SK-N-SH (cell line): Measurements from ENCODE around the gene LY6G5C. TPM values are rescaled to one million over a fixed set of nuclear protein-coding genes. Genes with fewer than 3 reads are reported as not detected.

ENCODE experiments used
- CTCF ChIA-PET: fragments of 300-600, 350-600 bp; formaldehyde crosslinking; extraction: SDS; loops from one replicate; lab custom pipeline; 2021; lab: Yijun Ruan, JAX
- POLR2A ChIA-PET: fragments of 350-600 bp; sonication (Branson Sonifier 250); formaldehyde crosslinking; extraction: SDS; loops from one replicate; lab custom pipeline; 2020; ENCODE audit warnings: antibody characterized with exemption, inconsistent platforms; lab: Yijun Ruan, JAX
- DNase-seq: peaks from one replicate; pipeline ENCODE4 v3.0.0; 2012
- H2AFZ ChIP-seq: fragments of 200-600 bp; sonication (generic); 2 replicates; pipeline ENCODE4 v1.8.1; 2016; ENCODE audit warnings: antibody characterized with exemption, mild to moderate bottlenecking, low read depth
- H3F3A ChIP-seq: fragments of 200-600 bp; sonication (generic); replicated peaks from 2 replicates; pipeline ENCODE3; 2016; ENCODE audit warnings: antibody characterized with exemption, mild to moderate bottlenecking; ENCODE audit not compliant: insufficient read depth
- H3K27ac ChIP-seq, 2 experiments: fragments of 200-500 bp in 1 of 2; fragments of 200-600 bp in 1 of 2; sonication (Bioruptor generic) in 1 of 2; sonication (generic), shearing (Covaris generic) in 1 of 2; 2 replicates each; pipeline versions ENCODE4 v1.5.1 to v1.6.1; 2014 to 2016; ENCODE audit warnings: low read depth in 2 of 2, inconsistent platforms in 1 of 2, low read length in 1 of 2, mild to moderate bottlenecking in 1 of 2, mixed read lengths in 1 of 2
- H3K27me3 ChIP-seq: fragments of 200-600 bp; sonication (generic), shearing (Covaris generic); 2 replicates; pipeline ENCODE4 v1.6.1; 2016; ENCODE audit warnings: mixed run types; ENCODE audit not compliant: insufficient read depth
- H3K36me3 ChIP-seq, 2 experiments: fragments of 200-500 bp in 1 of 2; fragments of 200-600 bp in 1 of 2; sonication (Bioruptor generic) in 1 of 2; sonication (generic) in 1 of 2; replicated peaks in 1 of 2; 2 replicates each; pipeline versions ENCODE3 to v1.5.1; 2014 to 2016; ENCODE audit warnings: low read length in 1 of 2, mild to moderate bottlenecking in 1 of 2; ENCODE audit not compliant: insufficient read depth in 2 of 2, control insufficient read depth in 1 of 2
- H3K4me1 ChIP-seq, 2 experiments: fragments of 200-500 bp in 1 of 2; fragments of 200-600 bp in 1 of 2; sonication (Bioruptor generic) in 1 of 2; sonication (generic), shearing (Covaris generic) in 1 of 2; 2 replicates each; pipeline versions ENCODE4 v1.5.1 to v1.6.1; 2014 to 2016; ENCODE audit warnings: low read depth in 1 of 2, low read length in 1 of 2, mixed run types in 1 of 2; ENCODE audit not compliant: insufficient read depth in 2 of 2, control insufficient read depth in 1 of 2
- H3K4me2 ChIP-seq: fragments of 200-600 bp; sonication (generic), shearing (Covaris generic); 2 replicates; pipeline ENCODE4 v1.6.1; 2017; ENCODE audit warnings: mixed run types
- H3K4me3 ChIP-seq, 2 experiments: fragments of 200-500 bp in 1 of 2; fragments of 200-600 bp in 1 of 2; sonication (Bioruptor generic) in 1 of 2; sonication (generic), shearing (Covaris generic) in 1 of 2; 2 replicates each; pipeline versions ENCODE4 v1.5.1 to v1.8.1; 2014 to 2016; ENCODE audit warnings: low read depth in 2 of 2, inconsistent platforms in 1 of 2, low read length in 1 of 2, mild to moderate bottlenecking in 1 of 2, mixed read lengths in 1 of 2, moderate library complexity in 1 of 2
- H3K79me2 ChIP-seq: fragments of 200-600 bp; sonication (generic); 2 replicates; pipeline ENCODE4 v1.8.1; 2017; ENCODE audit warnings: mild to moderate bottlenecking; ENCODE audit not compliant: insufficient read depth
- H3K9ac ChIP-seq: fragments of 200-600 bp; sonication (generic); 2 replicates; pipeline ENCODE4 v1.6.1; 2017; ENCODE audit warnings: mixed run types
- H3K9me2 ChIP-seq: fragments of 200-600 bp; sonication (generic); 2 replicates; pipeline ENCODE4 v1.6.1; 2017; ENCODE audit warnings: mixed run types
- H3K9me3 ChIP-seq: fragments of 200-600 bp; sonication (generic); 2 replicates; pipeline ENCODE4 v1.6.1; 2017; ENCODE audit warnings: mixed run types, mild to moderate bottlenecking, moderate library complexity
- H4K20me1 ChIP-seq: fragments of 200-600 bp; sonication (generic); 2 replicates; pipeline ENCODE4 v1.6.1; 2017; ENCODE audit warnings: mild to moderate bottlenecking, mixed run types; ENCODE audit not compliant: insufficient read depth
- FOSL2 ChIP-seq: IDR thresholded peaks from 2 replicates; pipeline ENCODE4 v1.4.0; 2012; ENCODE audit warnings: low read depth, mild to moderate bottlenecking, moderate library complexity, borderline replicate concordance
- FOXJ3 ChIP-seq: sonication (generic); formaldehyde crosslinking; IDR thresholded peaks from 2 replicates; pipeline ENCODE4 v1.5.1; 2020; ENCODE audit warnings: mild to moderate bottlenecking, missing genetic modification reagents
- GATA2 ChIP-seq: sonication (generic); formaldehyde crosslinking; IDR thresholded peaks from 2 replicates; pipeline ENCODE4 v1.5.0; 2020; ENCODE audit warnings: mild to moderate bottlenecking, missing genetic modification reagents
- JUND ChIP-seq: IDR thresholded peaks from 2 replicates; pipeline ENCODE4 v1.4.0; 2012
- MEF2A ChIP-seq: IDR thresholded peaks from 2 replicates; pipeline ENCODE4 v1.4.0; 2012; ENCODE audit warnings: low read depth, borderline replicate concordance
- MXI1 ChIP-seq: IDR thresholded peaks from 2 replicates; pipeline ENCODE4 v1.6.1; 2012; ENCODE audit warnings: mild to moderate bottlenecking, low read depth, low read length, improper control_type of control experiment
- NFIC ChIP-seq: IDR thresholded peaks from 2 replicates; pipeline ENCODE4 v1.4.0; 2012; ENCODE audit warnings: borderline replicate concordance
- NRF1 ChIP-seq: IDR thresholded peaks from 2 replicates; pipeline ENCODE4 v1.6.1; 2012; ENCODE audit warnings: low read depth, mild to moderate bottlenecking, low read length
- POLR2AphosphoS5 ChIP-seq: IDR thresholded peaks from 2 replicates; pipeline ENCODE4 v1.6.1; 2012; ENCODE audit warnings: low read depth, low read length
- RCOR1 ChIP-seq: fragments of 150-350 bp; IDR thresholded peaks from 2 replicates; pipeline ENCODE4 v1.6.1; 2017; ENCODE audit warnings: antibody characterized with exemption, low read length
- RFX5 ChIP-seq: IDR thresholded peaks from 2 replicates; pipeline ENCODE4 v1.6.1; 2012; ENCODE audit warnings: mild to moderate bottlenecking, improper control_type of control experiment, low read length
- SIN3A ChIP-seq: IDR thresholded peaks from 2 replicates; pipeline ENCODE4 v1.6.1; 2012; ENCODE audit warnings: low read depth, mild to moderate bottlenecking, low read length, moderate library complexity, borderline replicate concordance
- SMC3 ChIP-seq: IDR thresholded peaks from 2 replicates; pipeline ENCODE4 v1.6.1; 2012; ENCODE audit warnings: low read depth, low read length, improper control_type of control experiment
- TEAD4 ChIP-seq: IDR thresholded peaks from 2 replicates; pipeline ENCODE4 v1.4.0; 2012; ENCODE audit warnings: mild to moderate bottlenecking, borderline replicate concordance; ENCODE audit not compliant: insufficient read depth
- YY1 ChIP-seq: IDR thresholded peaks from 2 replicates; pipeline ENCODE4 v1.4.0; 2012; ENCODE audit warnings: low read depth, mild to moderate bottlenecking
- WGBS: methylation state at CpG from one replicate; pipeline ENCODE4 v1.1.6; 2017; ENCODE audit warnings: low lambda C conversion rate; 5-methylcytosine and 5-hydroxymethylcytosine counted together
- polyA plus RNA-seq, 3 experiments: library from polyadenylated mRNA; depleted of rRNA; stranded (reverse); fragments of >200 nt; gene quantifications; 2 replicates each; pipeline ENCODE4 v1.2.3, GENCODE V29; 2012
- TF ChIP-seq, protein P1 (sequence below): IDR thresholded peaks from 2 replicates; pipeline ENCODE4 v1.4.0; 2012; ENCODE audit warnings: low read depth
- TF ChIP-seq, protein P2 (sequence below): IDR thresholded peaks from 2 replicates; pipeline ENCODE4 v1.4.0; 2012; ENCODE audit warnings: low read depth, borderline replicate concordance
- TF ChIP-seq, protein P3 (sequence below): IDR thresholded peaks from 2 replicates; pipeline ENCODE4; 2012
- TF ChIP-seq, protein P4 (sequence below): IDR thresholded peaks from 2 replicates; pipeline ENCODE4 v1.6.1; 2012; ENCODE audit warnings: mild to moderate bottlenecking, low read depth, low read length, moderate library complexity
- TF ChIP-seq, protein P5 (sequence below): fragments of 150-350 bp; IDR thresholded peaks from 2 replicates; pipeline ENCODE4 v1.6.1; 2016; ENCODE audit warnings: mild to moderate bottlenecking, low read depth, low read length

LY6G5C gene
- polyA plus RNA-seq, 1 of the 3 experiments (the other 2 are of a cell fraction): 1.1 TPM

DNA sequence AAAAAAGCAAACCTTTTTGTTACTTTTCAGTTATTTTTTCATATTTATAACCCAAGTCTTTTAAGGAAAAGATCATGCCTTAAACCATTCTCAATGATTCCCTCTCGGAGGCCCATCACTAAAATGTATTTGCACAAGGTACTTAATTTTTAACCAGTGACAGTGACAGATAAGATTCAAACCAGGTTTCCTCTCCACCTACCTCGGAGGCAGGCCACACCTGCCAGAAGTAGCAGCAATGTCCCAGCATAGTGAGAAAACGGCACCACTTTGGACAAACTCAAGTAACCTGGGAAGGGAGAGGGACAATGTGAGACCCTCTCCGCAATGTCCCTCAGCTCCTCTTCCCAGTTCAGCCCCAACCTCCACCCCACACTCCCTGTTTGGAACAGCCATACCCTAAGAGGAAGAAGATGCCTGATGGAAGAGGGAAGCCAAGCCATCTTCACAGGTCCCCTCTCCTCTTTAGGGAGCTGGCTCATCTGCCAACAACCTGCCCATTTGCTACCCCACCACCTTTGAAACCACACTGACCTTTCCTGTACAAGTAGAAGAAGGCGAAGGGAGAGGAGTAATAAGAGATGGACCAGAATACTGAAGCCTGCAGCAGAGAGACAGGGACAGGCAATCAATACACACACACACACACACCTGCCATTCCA lies 20.0 kb upstream of the LY6G5C start:
- H3K27ac ChIP-seq: no peak overlapping the region
- 84% methylated on average over 5 of the region's 5 CpGs for WGBS
- peak overlapping the region; percentile 97 for H3K4me2 ChIP-seq
- DNase-seq: no peak
- TF ChIP-seq TEAD4 (no peak), NRF1 (no peak), FOXJ3 (CRISPR knock-in tag) (no peak), FOSL2 (no peak), GATA2 (no peak), SMC3 (no peak), MXI1 (no peak), POLR2AphosphoS5 (no peak), SIN3A (no peak), NFIC (no peak), MEF2A (no peak), RFX5 (no peak), JUND (no peak), RCOR1 (no peak), YY1 (no peak)
- TF ChIP-seq, protein P1, sequence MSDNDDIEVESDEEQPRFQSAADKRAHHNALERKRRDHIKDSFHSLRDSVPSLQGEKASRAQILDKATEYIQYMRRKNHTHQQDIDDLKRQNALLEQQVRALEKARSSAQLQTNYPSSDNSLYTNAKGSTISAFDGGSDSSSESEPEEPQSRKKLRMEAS: no peak
- TF ChIP-seq, protein P2, sequence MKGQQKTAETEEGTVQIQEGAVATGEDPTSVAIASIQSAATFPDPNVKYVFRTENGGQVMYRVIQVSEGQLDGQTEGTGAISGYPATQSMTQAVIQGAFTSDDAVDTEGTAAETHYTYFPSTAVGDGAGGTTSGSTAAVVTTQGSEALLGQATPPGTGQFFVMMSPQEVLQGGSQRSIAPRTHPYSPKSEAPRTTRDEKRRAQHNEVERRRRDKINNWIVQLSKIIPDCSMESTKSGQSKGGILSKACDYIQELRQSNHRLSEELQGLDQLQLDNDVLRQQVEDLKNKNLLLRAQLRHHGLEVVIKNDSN: no peak
- TF ChIP-seq, protein P3, sequence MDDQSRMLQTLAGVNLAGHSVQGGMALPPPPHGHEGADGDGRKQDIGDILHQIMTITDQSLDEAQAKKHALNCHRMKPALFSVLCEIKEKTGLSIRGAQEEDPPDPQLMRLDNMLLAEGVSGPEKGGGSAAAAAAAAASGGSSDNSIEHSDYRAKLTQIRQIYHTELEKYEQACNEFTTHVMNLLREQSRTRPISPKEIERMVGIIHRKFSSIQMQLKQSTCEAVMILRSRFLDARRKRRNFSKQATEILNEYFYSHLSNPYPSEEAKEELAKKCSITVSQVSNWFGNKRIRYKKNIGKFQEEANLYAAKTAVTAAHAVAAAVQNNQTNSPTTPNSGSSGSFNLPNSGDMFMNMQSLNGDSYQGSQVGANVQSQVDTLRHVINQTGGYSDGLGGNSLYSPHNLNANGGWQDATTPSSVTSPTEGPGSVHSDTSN: no peak
- TF ChIP-seq, protein P4, sequence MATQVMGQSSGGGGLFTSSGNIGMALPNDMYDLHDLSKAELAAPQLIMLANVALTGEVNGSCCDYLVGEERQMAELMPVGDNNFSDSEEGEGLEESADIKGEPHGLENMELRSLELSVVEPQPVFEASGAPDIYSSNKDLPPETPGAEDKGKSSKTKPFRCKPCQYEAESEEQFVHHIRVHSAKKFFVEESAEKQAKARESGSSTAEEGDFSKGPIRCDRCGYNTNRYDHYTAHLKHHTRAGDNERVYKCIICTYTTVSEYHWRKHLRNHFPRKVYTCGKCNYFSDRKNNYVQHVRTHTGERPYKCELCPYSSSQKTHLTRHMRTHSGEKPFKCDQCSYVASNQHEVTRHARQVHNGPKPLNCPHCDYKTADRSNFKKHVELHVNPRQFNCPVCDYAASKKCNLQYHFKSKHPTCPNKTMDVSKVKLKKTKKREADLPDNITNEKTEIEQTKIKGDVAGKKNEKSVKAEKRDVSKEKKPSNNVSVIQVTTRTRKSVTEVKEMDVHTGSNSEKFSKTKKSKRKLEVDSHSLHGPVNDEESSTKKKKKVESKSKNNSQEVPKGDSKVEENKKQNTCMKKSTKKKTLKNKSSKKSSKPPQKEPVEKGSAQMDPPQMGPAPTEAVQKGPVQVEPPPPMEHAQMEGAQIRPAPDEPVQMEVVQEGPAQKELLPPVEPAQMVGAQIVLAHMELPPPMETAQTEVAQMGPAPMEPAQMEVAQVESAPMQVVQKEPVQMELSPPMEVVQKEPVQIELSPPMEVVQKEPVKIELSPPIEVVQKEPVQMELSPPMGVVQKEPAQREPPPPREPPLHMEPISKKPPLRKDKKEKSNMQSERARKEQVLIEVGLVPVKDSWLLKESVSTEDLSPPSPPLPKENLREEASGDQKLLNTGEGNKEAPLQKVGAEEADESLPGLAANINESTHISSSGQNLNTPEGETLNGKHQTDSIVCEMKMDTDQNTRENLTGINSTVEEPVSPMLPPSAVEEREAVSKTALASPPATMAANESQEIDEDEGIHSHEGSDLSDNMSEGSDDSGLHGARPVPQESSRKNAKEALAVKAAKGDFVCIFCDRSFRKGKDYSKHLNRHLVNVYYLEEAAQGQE: no peak
- TF ChIP-seq, protein P5, sequence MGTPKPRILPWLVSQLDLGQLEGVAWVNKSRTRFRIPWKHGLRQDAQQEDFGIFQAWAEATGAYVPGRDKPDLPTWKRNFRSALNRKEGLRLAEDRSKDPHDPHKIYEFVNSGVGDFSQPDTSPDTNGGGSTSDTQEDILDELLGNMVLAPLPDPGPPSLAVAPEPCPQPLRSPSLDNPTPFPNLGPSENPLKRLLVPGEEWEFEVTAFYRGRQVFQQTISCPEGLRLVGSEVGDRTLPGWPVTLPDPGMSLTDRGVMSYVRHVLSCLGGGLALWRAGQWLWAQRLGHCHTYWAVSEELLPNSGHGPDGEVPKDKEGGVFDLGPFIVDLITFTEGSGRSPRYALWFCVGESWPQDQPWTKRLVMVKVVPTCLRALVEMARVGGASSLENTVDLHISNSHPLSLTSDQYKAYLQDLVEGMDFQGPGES: no peak
- TF ChIP-seq, all 33 proteins: peak for 0
- Histone ChIP-seq H3K4me3 (0 out of 4 replicates have a peak overlapping the region, but pooled peaks of 1 of the 2 experiments have one; percentile 6), H3K9me3 (no peaks in the 10 kb centered on the region), H3F3A (peaks cover 10% of the 10 kb centered on the region), H3K4me1 (peaks cover 0 to 15% of the 10 kb centered on the region in 2 experiments; a peak in 2 of 4 replicates), H3K9me2 (no peaks in the 10 kb centered on the region), H2AFZ (no peak overlapping the region), H3K79me2 (peaks cover 36% of the 10 kb centered on the region), H3K9ac (no peak overlapping the region), H4K20me1 (no peaks in the 10 kb centered on the region), H3K27me3 (no peaks in the 10 kb centered on the region), H3K36me3 (peaks cover 4 to 21% of the 10 kb centered on the region in 2 experiments)
- CTCF ChIA-PET: interaction anchor here (1.8 to 2.1 kb wide), 2 partner anchors 10 to 129 kb away, joined by 6 to 8 read pairs; no protein-coding TSS in a partner anchor
- POLR2A ChIA-PET: no interaction called here
